HG02943 (cell line): ENCODE data around the gene TAGLN2.

Experiments used
- ATAC-seq: cut with Tn5 transposase; IDR thresholded peaks from one replicate; pipeline ENCODE4 v1.9.1; 2021; ENCODE audit warnings: mild to moderate bottlenecking, low read depth, moderate library complexity; ENCODE audit not compliant: unreplicated experiment

The TAGLN2 gene

DNA sequence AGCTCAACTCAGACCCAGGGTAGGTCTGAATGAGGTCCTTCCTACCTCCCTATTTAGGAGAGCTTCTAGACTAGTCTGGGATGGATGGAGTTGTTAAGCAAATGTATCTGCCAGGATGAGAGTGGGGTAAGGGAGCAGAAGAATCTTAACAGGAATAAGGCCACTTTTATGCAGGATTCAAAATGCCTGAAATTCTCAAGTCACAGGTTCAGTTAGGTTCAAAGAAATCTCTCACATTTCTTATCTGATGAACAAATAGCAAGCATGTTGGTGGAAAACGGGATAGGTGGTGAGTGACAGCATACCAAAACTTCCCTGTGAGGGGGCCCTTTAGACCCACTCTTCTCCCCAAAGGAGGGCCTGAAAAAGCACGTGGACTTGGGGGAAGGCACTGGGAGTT is 25.7 kb upstream of the TAGLN2 start:
- no peak for ATAC-seq

DNA sequence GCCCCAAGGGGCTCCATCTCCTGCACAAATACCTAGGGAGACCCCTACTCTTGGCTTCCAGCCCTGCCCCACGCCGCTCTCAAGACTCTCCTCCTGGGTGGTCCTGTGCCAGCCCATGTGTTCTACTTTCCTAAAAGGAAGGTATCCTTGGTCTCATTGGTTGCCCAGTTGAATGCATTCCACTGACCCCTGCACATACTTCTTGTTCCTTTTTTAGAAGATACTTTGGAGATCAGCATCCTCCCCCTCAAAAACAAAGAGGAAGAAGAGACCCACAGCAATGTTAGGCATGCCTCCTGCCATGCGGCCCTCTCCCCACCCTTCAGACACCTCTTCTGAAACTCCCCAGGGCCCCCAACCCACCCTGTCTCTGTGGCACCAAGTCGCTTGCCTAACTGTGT is 24.7 kb upstream of the TAGLN2 start:
- ATAC-seq, result no peak

DNA sequence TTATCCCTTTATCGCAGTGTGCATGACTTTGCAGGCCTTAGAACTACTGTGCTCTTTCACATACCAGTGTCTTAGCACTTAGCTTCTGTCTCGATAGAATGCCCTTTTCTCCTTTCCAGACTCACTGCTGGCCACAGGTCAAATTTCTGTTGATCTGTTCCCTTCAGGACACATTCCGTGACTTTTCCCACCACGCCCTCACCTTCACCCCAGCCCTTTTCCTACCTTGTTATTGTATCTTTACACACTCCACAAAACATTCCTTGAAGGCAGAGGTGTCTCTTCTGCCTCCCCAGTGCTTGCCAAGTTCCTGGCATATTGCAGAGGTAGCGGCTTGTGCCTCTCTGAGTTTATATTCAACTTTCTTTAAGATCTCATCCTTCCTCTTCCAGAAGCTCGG is 23.8 kb upstream of the TAGLN2 start:
- no peak for ATAC-seq

DNA sequence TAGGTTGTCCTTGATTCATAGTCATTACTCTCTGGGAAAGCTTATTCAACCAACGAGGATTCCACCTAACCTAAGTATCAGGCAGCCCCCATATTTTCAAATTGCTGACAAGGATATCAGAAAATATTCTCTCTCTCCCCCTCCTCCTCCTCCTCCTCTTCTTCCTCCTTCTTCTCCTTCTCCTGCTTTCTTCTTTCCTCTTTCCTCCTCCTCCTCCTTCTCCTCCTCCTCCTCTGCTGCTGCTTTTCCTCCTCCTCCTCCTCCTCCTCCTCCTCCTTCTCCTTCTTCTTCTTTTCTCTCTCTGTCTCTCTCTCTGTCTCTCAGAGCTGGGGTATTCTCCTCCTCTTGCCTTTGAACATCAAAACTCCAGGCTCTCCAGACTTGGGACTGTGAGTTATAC is 22.6 kb upstream of the TAGLN2 start:
- ATAC-seq, result no peak

DNA sequence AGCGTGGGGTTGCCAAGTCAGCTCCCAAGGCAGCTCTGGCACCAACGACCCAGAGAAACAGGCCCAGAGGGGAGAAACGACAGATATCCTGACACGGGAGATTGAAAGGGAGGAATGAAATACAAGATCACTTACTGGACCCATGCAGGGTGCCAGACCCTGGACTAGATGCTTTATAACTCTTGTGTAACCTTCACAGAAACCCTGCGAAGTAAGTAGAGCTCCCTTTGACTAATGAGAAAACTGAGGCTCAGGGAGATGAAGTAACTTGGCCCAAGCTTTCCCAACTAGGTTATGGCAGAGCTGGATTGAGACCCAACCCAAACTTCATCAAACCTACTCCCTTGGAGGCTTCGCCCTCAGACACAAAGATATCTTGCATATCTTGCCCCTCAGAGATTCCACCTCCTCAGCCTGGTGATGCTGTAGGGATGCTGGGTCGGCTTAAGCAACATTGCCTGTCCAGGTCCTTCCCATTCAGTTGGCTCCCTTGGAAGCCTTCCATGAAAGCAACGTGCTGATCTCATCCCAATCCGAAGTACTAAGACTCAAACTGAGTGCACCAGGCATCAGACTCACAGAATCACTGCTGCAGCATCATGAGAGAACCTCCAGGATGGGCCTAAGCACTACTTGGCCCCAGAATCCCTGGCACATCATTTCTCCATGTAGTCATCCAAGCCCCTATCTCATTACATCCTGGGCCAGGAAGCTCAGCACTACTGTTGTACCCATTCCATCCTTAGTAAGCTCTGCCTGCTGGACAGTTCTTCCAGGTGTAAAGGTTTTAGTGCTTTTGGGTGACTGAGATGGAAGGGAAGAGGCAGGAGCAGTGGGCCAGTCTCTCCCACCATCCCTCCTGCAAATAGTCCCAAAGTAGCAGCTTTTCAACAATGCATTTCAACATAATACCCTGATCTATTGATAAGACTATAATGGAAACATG is 21.2 kb upstream of the TAGLN2 start:
- no peak for ATAC-seq

DNA sequence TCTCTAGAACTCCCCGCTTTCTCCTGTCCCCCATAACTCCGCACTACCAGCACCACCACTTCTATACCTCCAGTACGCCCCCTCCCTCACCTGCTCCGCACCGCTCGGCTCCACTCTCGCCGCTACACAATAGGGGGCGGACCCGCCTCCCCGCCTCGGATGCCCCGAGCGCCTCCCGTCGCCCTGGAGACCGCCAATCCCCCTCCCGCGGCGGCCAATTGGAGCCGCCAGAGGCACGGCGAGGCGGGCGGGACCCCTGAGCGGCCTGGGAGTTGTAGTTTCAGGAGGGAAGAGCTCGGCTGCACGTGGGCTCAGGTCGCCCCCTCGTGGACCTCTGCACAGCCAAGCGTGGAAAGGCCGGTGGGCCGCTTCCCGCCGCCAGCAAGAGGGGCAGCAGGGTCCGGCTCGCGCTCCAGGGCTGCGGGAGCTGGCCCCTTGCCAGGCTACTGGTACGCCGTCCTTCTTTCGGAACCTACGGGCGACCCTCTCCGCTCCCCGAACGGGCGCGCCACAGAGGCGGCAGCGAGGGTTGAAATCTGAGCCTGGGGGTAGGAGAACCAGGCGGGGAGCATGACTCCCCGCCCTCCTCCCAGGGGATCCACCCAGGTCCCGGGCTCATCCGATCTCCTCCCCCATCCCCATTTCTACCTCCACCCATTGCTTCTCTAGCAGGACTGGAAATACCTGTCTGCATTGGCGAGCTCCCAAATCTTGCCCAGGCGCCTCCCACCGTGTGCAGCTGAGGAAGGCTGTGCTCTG is 20.4 kb upstream of the TAGLN2 start, which contains the start of gene IGSF9:
Gene IGSF9 (minus strand): TSS at position 131 of the 759 bp plus-strand sequence. CDS start 2,159 bp downstream, outside the sequence.
- no peak for ATAC-seq

DNA sequence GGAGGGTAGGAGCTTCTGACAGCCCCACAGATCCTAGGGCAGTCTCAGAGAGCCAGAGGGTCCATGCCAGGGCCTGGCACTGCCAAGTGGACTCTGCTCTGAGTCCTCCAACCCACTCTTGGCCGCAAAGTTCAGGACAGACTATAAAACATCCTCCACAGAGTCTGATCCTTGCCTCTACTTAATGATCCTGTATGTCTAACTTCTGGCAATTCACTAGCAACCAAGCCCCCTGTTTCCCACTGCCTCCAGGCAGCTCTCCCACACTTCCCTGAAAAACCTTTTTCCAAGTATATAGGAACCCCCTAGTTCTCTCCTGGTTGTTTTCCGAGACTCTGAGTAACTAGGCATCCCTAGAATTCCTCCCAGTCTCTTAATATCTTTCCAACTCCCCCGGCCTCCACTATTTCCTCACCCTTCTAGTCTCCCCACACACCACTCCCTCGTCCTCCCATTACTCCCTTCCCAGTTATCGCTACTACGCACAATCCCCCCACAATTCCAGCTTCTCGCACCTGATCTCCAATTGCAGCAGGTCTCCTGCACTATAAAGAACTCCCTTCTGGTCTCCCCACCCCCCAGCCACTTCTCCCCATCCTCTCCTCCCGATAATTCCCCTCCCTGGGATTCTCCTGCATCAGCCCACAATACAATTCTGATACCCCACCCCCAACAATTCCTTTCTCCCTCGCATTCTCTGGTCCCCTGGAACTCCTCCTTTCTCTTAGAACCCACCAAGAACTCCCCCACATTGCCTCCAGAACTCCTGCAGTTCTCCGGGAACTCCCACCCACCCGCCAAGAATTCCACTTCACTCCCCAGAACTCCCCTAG is 19.5 kb upstream of the TAGLN2 start:
- no peak for ATAC-seq

DNA sequence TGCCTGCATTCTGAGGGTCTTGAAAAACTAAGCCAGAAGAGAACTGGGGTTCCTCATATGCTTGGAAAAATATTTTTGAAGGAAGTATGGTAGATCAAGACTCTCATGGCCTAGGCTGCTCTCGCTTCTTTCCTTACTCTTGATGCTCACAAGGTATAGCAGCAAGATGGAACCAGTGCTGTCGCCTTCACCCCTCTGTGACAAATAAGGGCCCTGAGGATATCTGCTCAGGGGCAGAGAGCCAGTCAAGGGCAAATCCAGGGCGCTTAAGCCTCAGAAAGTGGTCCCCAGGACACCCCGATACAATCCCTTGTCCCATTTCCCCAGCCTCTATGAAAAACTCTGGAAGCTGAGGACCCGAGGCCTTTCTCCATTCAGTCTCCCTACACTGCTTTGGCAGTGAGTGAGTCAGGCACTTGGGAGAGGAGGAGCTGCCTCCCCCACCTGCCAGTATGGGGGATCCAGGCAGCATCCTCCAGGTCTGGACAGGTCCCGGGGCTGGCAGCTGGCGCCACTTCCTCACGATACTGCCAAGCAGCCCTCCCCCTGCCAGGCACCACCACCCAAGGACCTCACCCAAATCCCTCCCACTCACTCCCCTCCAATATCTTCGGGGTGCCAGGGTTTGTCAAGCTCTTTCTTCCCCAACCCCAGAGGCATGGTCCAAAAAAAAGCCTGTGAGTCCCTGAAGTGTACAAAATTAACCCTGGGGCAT is 18.8 kb upstream of the TAGLN2 start:
- no peak for ATAC-seq

DNA sequence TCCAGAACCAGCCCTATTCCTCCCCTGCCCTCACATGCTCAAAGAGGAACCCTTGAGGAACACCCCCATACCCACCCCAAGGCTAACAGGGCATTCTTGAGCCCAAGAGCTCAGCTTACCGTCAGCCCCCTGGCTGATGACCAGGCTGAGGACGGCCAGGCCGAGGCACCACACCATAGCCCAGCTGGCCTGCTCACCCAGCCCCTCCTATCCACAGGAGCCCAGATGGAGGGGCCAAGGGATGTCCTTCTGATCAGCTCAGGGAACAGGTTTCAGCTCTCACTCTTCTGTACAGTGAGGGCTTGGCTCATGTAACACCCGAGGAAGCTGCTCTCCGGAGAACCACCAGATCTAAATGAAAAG is 18.0 kb upstream of the TAGLN2 start:
- no peak for ATAC-seq

DNA sequence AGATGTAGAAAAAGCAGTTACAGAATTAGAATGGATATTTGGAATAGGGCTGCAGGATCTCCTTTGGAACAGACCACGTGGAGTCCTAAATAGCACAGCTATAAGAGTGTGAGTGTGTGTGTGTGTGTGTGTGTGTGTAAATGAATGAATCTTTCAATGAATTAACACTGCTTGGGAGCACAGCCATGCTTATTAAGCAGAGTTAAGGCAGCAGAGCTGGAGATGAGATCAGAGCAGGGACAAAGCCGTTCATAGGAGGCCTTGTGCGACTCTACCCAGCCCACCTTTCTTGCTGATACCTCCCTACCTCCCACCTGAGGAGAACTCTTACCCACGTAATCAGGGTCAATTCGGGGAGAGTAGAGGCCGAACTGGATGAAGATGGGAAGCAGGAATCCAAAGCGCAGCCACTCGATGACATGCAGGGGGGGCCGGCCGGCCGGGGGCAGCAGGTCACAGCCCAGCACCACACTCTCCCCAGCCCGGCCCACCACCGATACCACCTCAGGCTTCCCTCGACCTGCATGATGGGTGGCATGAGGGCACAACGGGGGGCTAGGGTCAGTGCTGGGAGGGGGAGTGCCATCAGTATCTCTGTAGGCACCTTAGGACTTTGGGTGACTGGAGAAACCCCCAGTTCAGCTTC is 17.4 kb upstream of the TAGLN2 start:
- no peak for ATAC-seq

DNA sequence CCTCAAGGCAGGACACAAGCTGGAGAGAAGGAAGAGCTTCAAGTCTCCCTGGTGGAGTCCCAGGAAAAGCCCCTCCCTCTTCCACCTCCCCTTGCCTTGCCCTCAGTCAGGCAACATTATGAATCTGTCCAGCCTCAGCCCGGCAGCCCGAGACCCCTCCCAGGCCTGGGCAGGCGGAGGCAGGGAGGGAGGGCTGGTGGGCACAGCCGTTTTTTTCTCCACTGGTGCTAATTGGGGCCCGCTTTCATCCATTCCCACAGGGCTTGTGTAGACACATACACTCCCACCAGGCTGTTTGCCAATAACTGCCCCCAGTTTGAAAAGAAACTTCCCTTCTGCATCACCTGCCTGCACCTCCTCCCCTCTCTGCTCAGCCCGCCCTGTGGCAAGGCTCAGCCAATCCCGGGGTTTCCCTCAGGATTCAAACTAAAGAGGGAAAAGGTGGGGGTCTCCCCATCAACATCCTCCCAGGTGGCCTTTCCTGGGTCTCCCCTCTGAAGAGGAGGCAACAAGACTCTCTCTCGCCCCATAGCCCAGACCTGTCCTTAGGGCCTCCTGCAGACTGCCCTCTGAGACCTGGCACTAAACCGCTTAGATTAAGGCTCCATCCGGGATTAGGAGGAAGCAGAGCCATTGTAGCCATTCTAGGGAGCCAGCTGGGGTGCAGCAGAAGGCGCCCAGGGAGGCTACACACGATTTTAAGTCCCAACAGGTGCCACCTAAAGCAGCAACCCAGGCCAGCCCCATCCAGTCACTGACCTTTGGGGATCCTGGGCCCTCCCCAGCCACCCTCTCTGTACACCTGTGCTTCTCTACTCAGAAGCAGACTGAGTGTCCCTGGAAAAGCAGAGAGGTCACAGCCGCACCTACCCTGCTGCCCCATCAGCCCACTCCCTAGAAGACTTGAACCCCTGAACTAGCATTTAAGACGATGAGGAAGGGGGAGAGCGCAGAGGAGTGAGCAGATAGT is 16.6 kb upstream of the TAGLN2 start:
- ATAC-seq, result no peak

DNA sequence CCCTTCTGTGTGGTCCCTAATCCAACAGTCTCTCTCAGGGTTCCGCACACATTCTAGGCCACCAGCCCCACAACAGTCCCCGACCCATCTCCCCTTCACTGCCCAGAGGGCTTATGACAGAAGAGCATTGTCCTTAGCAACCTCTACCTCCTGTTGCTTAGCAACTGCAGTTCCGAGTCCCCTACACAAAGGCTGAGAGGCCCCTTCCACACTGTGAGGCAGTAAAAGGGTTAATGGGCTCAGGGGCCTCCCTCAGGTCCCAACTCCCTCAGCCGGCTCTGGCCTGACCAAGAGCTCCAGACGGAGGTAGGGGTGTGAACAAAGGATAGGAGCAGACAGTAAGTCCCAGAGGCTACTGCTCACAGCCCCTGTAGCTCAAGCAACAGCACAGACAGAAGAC is 15.8 kb upstream of the TAGLN2 start:
- ATAC-seq, result no peak

DNA sequence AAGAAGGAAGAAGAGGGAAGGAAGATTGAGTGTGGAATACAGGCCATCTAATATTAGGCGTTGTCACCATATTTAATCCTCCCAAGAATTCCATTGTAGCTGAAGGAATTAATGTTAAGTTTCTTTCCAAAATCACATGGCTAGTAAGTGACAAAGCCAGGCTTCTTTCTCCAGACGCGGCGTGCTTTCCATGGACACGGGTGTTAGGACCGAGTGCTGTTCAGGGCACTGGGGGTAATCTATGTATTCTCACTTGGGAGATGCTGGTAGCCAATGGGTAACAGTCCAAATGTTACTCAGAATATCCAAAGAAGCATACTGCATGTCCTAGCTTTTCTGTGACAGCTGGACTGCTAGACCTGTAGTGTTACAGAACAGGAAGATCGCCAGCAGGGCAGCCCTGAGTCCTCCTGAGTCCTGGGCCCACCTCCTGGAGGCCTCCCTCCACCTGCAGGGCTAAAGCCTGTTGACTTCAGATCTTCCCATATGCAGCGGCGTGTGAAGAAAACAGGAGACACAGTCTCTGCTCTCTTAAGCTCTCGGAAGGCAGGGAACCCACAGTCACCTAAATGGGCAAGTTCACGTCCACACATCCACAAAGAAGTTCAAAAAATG is 14.8 kb upstream of the TAGLN2 start:
- ATAC-seq, result no peak

DNA sequence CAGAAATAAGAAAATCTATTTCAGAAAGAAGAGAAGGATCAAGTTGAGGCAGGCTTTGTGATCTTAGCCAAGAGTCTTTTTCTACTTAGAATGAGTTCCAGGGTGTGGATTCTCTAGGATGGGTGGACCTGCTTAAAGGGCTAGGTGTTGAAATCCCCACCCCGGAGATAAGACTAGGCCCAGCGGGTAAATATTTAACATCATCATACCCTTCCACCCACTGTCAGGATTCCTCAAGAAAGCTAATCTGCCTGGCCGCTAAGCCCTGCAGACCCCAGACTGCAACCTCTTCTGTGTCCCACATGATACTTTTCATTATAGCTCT is 14.3 kb upstream of the TAGLN2 start:
- ATAC-seq, result no peak

DNA sequence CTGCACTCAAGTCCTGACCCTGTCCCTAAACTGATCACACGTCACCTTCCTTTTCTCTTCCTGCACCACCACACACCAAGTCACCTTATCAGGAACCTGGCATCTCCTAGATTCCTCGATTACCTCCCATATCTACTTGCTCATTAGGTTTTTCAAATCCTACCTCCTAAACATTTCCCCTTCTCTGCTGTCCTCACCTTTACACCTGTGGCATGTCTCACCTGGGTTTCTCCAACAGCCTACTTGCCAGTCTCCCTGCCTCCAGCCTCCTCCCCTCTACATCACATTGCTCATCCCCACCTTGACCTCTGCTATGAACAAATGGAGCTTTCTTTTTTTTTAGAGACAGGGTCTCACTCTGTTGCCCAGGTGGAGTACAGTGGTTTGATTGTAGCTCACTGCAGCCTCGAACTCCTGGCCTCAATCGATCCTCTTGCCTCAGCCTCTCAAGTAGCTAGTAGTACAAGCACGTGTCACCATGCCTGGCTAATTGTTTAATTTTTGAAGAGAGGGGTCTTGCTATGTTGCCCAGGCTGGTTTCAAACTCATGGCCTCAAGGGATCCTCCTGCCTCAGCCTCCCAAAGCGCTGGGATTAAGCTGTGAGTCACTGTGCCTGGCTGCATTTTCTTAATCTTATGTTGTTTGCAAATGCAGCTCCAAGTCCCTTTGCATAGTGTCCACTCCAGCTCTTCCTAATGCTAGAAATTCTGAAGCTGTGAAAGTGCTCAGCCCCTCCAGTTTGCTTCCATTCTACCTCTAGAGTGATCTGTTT is 13.8 kb upstream of the TAGLN2 start:
- no peak for ATAC-seq

DNA sequence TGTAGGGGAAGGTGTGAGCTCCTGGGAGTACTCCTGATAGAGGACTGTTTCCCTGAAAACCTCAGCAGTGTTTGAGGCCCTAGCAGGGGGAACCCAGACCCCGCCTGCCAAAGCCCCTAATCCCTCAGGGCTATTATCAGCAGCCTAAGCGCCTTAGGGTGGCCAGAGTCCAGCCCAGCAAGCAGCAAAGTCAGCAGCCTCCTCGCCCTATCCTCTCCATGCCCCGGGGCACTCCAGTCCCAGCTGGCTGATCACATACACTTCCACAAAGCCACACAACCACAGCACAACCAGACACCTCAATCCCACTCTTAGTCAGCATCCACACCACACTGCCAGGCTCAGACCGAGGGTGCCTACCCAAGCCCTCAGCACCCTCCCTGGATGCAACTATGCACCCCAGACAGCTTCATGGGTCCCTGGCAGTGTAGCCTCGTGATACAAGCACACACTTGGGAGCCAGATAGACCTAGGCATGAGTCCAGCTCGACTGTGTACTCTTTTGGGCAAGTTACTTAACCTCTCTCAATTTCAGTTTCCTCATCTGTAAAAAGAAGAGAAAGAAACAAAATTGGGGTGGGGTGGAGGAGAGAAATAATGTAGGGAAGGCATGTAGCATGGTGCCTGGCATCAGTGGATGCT is 13.0 kb upstream of the TAGLN2 start:
- ATAC-seq, result no peak
